Hindlimb muscle (tissue), 1 donor: ENCODE data around the gene TBXAS1. TPM values are rescaled to one million over a fixed set of nuclear protein-coding genes. Genes with fewer than 3 reads are reported as not detected.

Source experiments
- polyA plus RNA-seq: library from polyadenylated mRNA; unstranded; fragments of 120-200 nt; gene quantifications from one replicate; pipeline ENCODE4 v1.2.1, GENCODE V29; 2013; ENCODE audit not compliant: insufficient read length

The TBXAS1 gene
- polyA plus RNA-seq, 1 donor: 6.4 TPM

Other genes starting within 250 kb of the TBXAS1 start
- 10.4 TPM for gene HIPK2, start 51.3 kb upstream of the TBXAS1 start, polyA plus RNA-seq
- 15.3 TPM for gene PARP12, start 233.7 kb downstream of the TBXAS1 start, polyA plus RNA-seq